ENCODE data around the gene ABCA13. TPM values are rescaled to one million over a fixed set of nuclear protein-coding genes. Genes with fewer than 3 reads are reported as not detected.

Gene ABCA13
- total RNA-seq, 3 donors from 2014 or later (not counting 1 experiment from before 2014, with no cell fraction given): 0.05 to 0.09 TPM; not detected in 1

DNA sequence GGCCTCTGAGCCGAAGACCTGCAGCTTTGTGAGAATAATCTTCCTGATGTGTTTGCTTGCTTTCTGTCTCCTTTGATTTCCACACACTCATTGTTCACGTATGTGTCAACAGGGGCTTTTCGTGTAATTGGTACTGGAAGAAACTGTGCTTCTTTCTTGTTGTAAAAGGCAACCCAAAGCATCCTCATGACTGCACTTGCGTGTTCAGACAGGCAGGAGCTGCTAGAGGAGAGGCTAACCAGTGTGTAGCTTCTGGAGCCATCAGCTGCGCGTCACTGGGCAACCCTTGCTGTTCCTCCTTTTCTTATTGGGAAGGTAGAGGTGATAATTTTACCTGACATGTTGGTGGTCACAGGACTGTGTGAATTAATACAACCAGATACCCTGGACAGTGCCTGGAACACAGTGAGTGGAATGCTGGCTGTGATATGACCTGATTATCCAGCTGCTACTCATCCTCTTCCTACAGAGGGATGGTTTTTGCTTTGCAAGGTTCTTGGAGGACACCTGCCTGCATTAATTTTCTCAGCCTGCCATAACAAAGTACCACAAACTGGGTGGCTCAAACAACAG is 213.0 kb downstream of the ABCA13 start:
- no peaks in the 10 kb centered on the region for H3K27me3 ChIP-seq (ENCODE audit: control insufficient read depth, insufficient read depth, low read length)
- Mint-ChIP-seq H3K27me3 (ENCODE audit: low read depth in 2 of 2) (no peaks in the 10 kb centered on the region), H3K9me3 (peaks cover 0 to 4% of the 10 kb centered on the region in 2 donors), H3K36me3 (no peaks in the 10 kb centered on the region), H3K27ac (no peak overlapping the region), H3K4me1 (no peaks in the 10 kb centered on the region), H3K4me3 (no peak overlapping the region)
- ATAC-seq (no peak), DNase-seq (no peak)
- H3K27ac ChIP-seq (ENCODE audit: low read length): no peak overlapping the region
- peaks cover 4% of the 10 kb centered on the region for H3K4me1 ChIP-seq (ENCODE audit: control insufficient read depth, insufficient read depth, low read length)
- TF ChIP-seq, protein P1, sequence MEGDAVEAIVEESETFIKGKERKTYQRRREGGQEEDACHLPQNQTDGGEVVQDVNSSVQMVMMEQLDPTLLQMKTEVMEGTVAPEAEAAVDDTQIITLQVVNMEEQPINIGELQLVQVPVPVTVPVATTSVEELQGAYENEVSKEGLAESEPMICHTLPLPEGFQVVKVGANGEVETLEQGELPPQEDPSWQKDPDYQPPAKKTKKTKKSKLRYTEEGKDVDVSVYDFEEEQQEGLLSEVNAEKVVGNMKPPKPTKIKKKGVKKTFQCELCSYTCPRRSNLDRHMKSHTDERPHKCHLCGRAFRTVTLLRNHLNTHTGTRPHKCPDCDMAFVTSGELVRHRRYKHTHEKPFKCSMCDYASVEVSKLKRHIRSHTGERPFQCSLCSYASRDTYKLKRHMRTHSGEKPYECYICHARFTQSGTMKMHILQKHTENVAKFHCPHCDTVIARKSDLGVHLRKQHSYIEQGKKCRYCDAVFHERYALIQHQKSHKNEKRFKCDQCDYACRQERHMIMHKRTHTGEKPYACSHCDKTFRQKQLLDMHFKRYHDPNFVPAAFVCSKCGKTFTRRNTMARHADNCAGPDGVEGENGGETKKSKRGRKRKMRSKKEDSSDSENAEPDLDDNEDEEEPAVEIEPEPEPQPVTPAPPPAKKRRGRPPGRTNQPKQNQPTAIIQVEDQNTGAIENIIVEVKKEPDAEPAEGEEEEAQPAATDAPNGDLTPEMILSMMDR (IDR thresholded peaks at IDR 0.05): no peak
- intact Hi-C loops (cut with micrococcal nuclease): no loop called here
- no peaks in the 10 kb centered on the region for H3K9me3 ChIP-seq (ENCODE audit: control insufficient read depth, insufficient read depth, low read length)
- H3K36me3 ChIP-seq (ENCODE audit: control insufficient read depth, insufficient read depth, low read length): no peaks in the 10 kb centered on the region
- H3K4me3 ChIP-seq (ENCODE audit: low read length): no peak overlapping the region
- WGBS (ENCODE audit: insufficient coverage): 88% methylated on average over 6 of the region's 6 CpGs

DNA sequence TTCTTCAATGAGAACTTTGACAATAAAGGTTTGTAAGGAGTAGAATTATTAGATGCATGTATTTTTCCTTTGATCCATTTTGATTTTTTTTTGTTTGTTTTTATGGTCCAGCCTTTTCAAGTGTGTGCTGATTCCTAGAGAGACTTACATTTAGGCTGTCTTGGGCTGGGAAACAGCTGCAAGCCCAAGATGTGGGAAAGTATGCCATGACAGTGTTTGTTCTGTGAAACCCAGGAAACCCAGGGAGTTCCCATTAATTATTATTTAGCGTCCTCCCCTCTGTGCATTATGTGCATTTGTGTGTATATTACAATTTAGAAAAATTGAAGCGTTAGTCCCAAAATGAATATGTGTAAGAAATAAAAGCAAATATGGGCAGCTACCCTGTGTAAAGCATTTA is 216.7 kb downstream of the ABCA13 start:
- Mint-ChIP-seq H3K4me3 (no peak overlapping the region), H3K27ac (no peak overlapping the region), H3K36me3 (no peaks in the 10 kb centered on the region), H3K9me3 (peaks cover 0 to 2% of the 10 kb centered on the region in 2 donors), H3K4me1 (peaks cover 20 to 21% of the 10 kb centered on the region in 2 donors), H3K27me3 (ENCODE audit: low read depth in 2 of 2) (no peaks in the 10 kb centered on the region)
- Histone ChIP-seq H3K4me3 (ENCODE audit: low read length) (no peak overlapping the region), H3K9me3 (ENCODE audit: control insufficient read depth, insufficient read depth, low read length) (no peaks in the 10 kb centered on the region), H3K4me1 (ENCODE audit: control insufficient read depth, insufficient read depth, low read length) (peaks cover 10% of the 10 kb centered on the region), H3K36me3 (ENCODE audit: control insufficient read depth, insufficient read depth, low read length) (no peaks in the 10 kb centered on the region), H3K27ac (ENCODE audit: low read length) (no peak overlapping the region), H3K27me3 (ENCODE audit: control insufficient read depth, insufficient read depth, low read length) (no peaks in the 10 kb centered on the region)
- TF ChIP-seq, protein P1 (IDR thresholded peaks at IDR 0.05): no peak
- no peak for ATAC-seq
- DNase-seq: no peak
- 92% methylated on average over 1 of the region's 2 CpGs for WGBS (ENCODE audit: insufficient coverage)
- intact Hi-C loops (cut with micrococcal nuclease): no loop called here

DNA sequence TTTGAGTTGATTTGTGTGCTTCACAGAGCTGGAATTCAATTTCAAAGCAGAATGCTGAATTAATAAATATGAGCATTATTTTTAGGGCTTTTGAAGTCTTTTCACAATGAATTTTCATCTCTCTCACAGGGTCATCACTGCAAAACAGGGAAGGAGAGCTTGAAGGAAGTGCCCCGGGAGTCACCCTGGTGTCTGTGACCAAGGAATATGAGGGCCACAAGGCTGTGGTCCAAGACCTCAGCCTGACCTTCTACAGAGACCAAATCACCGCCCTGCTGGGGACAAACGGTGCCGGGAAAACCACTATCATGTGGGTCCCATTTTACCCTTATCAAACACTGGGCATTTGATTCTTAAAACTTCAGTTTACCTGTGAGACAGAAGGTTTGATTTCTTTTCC is 217.7 kb downstream of the ABCA13 start:
- Histone ChIP-seq H3K4me3 (ENCODE audit: low read length) (no peak overlapping the region), H3K27ac (ENCODE audit: low read length) (no peak overlapping the region), H3K27me3 (ENCODE audit: control insufficient read depth, insufficient read depth, low read length) (no peaks in the 10 kb centered on the region), H3K36me3 (ENCODE audit: control insufficient read depth, insufficient read depth, low read length) (no peaks in the 10 kb centered on the region), H3K9me3 (ENCODE audit: control insufficient read depth, insufficient read depth, low read length) (no peaks in the 10 kb centered on the region), H3K4me1 (ENCODE audit: control insufficient read depth, insufficient read depth, low read length) (peaks cover 10% of the 10 kb centered on the region)
- H3K4me1 Mint-ChIP-seq: peaks cover 20 to 21% of the 10 kb centered on the region in 2 donors
- no peaks in the 10 kb centered on the region for H3K27me3 Mint-ChIP-seq (ENCODE audit: low read depth in 2 of 2)
- DNase-seq (no peak), ATAC-seq (no peak)
- H3K36me3 Mint-ChIP-seq: no peaks in the 10 kb centered on the region
- H3K4me3 Mint-ChIP-seq: no peak overlapping the region
- no peak overlapping the region for H3K27ac Mint-ChIP-seq
- TF ChIP-seq, protein P1 (IDR thresholded peaks at IDR 0.05): no peak
- intact Hi-C loops (cut with micrococcal nuclease): no loop called here
- WGBS (ENCODE audit: insufficient coverage): 41% methylated on average over 4 of the region's 4 CpGs
- peaks cover 0 to 3% of the 10 kb centered on the region in 2 donors for H3K9me3 Mint-ChIP-seq

DNA sequence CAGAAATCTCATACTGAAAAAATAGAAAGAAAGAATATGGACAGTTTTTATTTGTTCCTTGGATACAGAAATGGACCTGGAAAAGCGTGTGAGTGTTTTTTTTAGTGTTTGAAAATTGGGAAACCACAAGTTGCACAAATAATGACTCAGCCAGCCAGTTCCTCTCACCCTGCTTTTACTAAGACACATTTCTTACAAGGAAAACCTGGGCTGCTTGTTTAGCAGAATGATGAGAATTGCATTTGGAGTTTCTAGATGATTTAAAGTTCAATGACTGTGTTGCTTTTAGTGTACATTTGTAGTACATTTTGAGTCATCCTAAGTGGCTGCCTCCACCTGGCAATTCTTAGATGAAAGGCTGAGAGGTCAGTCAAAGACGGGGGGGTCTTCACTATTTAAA is 218.7 kb downstream of the ABCA13 start:
- intact Hi-C loops (cut with micrococcal nuclease): no loop called here
- TF ChIP-seq, protein P1 (IDR thresholded peaks at IDR 0.05): no peak
- Mint-ChIP-seq H3K36me3 (no peaks in the 10 kb centered on the region), H3K4me3 (peak overlapping the region; percentile 43), H3K9me3 (peaks cover 0 to 4% of the 10 kb centered on the region in 2 donors), H3K27ac (peak overlapping the region in 1 of 2 donors; percentile 14), H3K27me3 (ENCODE audit: low read depth in 2 of 2) (no peaks in the 10 kb centered on the region), H3K4me1 (peaks cover 20 to 21% of the 10 kb centered on the region in 2 donors)
- Histone ChIP-seq H3K36me3 (ENCODE audit: control insufficient read depth, insufficient read depth, low read length) (no peaks in the 10 kb centered on the region), H3K4me1 (ENCODE audit: control insufficient read depth, insufficient read depth, low read length) (peaks cover 10% of the 10 kb centered on the region), H3K9me3 (ENCODE audit: control insufficient read depth, insufficient read depth, low read length) (no peaks in the 10 kb centered on the region), H3K27me3 (ENCODE audit: control insufficient read depth, insufficient read depth, low read length) (no peaks in the 10 kb centered on the region), H3K4me3 (ENCODE audit: low read length) (no peak overlapping the region), H3K27ac (ENCODE audit: low read length) (no peak overlapping the region)
- DNase-seq (no peak), ATAC-seq (no peak)
- 0% methylated on average over 1 of the region's 2 CpGs for WGBS (ENCODE audit: insufficient coverage)

Measured in natural killer cell (primary cell).